Esophagus squamous epithelium (tissue), 5 donors: ENCODE data around the gene TDRD9. TPM values are rescaled to one million over a fixed set of nuclear protein-coding genes. Genes with fewer than 3 reads are reported as not detected.

ENCODE experiments used
- DNase-seq: peaks from one replicate; lab custom pipeline; 2025; lab: John Stamatoyannopoulos, UW
- H3K27ac ChIP-seq, 4 donors: fragments of 200-600 bp; sonication (generic); one replicate each; pipeline ENCODE4 v1.5.1; 2016 to 2019; ENCODE audit warnings: mild to moderate bottlenecking in 1 of 4
- H3K27me3 ChIP-seq, 4 donors: fragments of 200-600 bp; sonication (generic); 1 replicate in 3 of 4; 2 replicates in 1 of 4; pipeline versions ENCODE4 v1.5.1 to v1.6.0; 2017 to 2021; ENCODE audit warnings: antibody characterized with exemption in 1 of 4
- H3K36me3 ChIP-seq, 3 donors: fragments of 200-600 bp; sonication (generic); one replicate each; pipeline ENCODE4 v1.5.1; 2016 to 2019
- H3K4me1 ChIP-seq, 3 donors: fragments of 200-600 bp; sonication (generic); one replicate each; pipeline ENCODE4 v1.5.1; 2017 to 2019
- H3K4me3 ChIP-seq, 4 donors: fragments of 200-600 bp; sonication (generic); 1 replicate in 3 of 4; 2 replicates in 1 of 4; pipeline ENCODE4 v1.5.1; 2016 to 2019; ENCODE audit warnings: mild to moderate bottlenecking in 2 of 4, moderate library complexity in 1 of 4
- H3K9me3 ChIP-seq, 3 donors: fragments of 200-600 bp; sonication (generic); one replicate each; pipeline ENCODE4 v1.5.1; 2016 to 2019
- CTCF ChIP-seq, 6 experiments: fragments of 450-650 bp in 4 of 6; fragments of 200-600 bp in 2 of 6; sonication (generic) in 2 of 6; IDR thresholded peaks; one replicate each; pipeline ENCODE4 v1.5.1; 2016 to 2019; ENCODE audit warnings: antibody characterized with exemption in 6 of 6, mild to moderate bottlenecking in 4 of 6, moderate library complexity in 4 of 6
- POLR2A ChIP-seq, 4 donors: fragments of 450-650 bp; IDR thresholded peaks; one replicate each; pipeline ENCODE4 v1.6.1; 2017; ENCODE audit warnings: antibody characterized with exemption in 4 of 4, mild to moderate bottlenecking in 4 of 4, moderate library complexity in 3 of 4
- whole genome bisulfite sequencing, 2 donors: methylation state at CpG; one replicate each; pipeline ENCODE4 v1.1.5; 2018; 5-methylcytosine and 5-hydroxymethylcytosine counted together
- intact Hi-C: fragments of 100-400 bp; cut with DNase I; formaldehyde crosslinking; loops from one replicate; pipeline ENCODE4 v1.15.0; 2022
- total RNA-seq, 4 donors: library from RNA; depleted of rRNA; stranded (reverse); fragments of >200 nt; gene quantifications; one replicate each; pipeline ENCODE4 v1.1.0, GENCODE V29; 2016
- donor health status: DM: yes; HTN: yes; CAD: no.

Gene TDRD9
- total RNA-seq, 4 donors from 2014 or later = 0.09 to 6.0 (median 0.74) TPM

DNA sequence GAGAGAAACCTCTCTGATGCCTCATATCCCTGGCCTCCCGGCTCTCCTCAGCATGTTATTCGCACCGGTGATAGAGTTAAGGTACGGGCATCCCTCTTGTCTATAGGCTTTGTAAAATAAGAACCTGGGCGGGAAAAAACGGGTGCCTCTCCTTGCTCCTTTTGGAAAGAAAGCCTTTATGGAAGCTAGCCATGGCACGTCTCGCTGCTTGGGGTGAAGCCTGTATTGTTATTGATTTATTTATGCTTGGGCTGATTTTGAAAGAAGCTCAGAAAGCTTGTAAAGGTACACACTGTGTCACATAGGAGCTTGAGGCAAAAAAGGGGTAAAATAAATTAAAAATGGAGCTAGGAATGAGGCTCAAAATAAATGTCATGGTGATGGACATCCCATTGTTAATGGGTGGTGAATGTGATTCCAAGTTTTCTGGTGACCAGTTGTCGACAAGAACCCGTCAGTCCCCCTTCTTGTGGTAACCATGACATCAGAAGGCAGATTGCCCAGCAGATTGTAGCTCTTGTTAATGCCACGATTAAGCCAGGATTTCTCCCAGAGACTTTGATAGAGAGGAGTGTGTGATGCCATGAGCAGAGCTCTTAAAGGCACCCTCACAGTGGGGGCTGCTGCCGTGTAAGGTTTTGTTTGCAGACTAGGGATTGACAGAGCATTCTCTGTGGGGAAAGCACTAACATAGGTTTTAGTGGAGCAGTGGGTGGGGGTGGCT lies 106.9 kb downstream of the TDRD9 start:
- WGBS, 2 donors = 46 to 48% methylated on average over 12 of the region's 12 CpGs
- no peak for DNase-seq

GRCh38 chr14:104036212-104036611 lies 108.0 kb downstream of the TDRD9 start:
- Histone ChIP-seq H3K36me3 (no peaks in the 10 kb centered on the region), H3K27ac (no peak overlapping the region), H3K9me3 (no peaks in the 10 kb centered on the region), H3K27me3 (peaks cover 0 to 66% (median 0%) of the 10 kb centered on the region in 4 donors), H3K4me3 (no peak overlapping the region), H3K4me1 (no peaks in the 10 kb centered on the region)
- no peak for TF ChIP-seq CTCF (IDR thresholded peaks at IDR 0.05)
- TF ChIP-seq POLR2A (IDR thresholded peaks at IDR 0.05) = no peak
- no peak for DNase-seq
- intact Hi-C loops = no loop called here
- 58 to 63% methylated on average over 7 of the region's 7 CpGs for whole genome bisulfite sequencing, 2 donors

More for the DNA sequence above, 106.9 kb downstream of the TDRD9 start:
- TF ChIP-seq CTCF (IDR thresholded peaks at IDR 0.05) (no peak), POLR2A (IDR thresholded peaks at IDR 0.05) (no peak)
- no peaks in the 10 kb centered on the region for H3K36me3 ChIP-seq
- intact Hi-C loops = no loop called here
- H3K9me3 ChIP-seq = no peaks in the 10 kb centered on the region
- H3K4me1 ChIP-seq = no peaks in the 10 kb centered on the region
- no peak overlapping the region for H3K4me3 ChIP-seq
- H3K27ac ChIP-seq = no peak overlapping the region
- H3K27me3 ChIP-seq = peaks cover 0 to 59% (median 0%) of the 10 kb centered on the region in 4 donors

DNA sequence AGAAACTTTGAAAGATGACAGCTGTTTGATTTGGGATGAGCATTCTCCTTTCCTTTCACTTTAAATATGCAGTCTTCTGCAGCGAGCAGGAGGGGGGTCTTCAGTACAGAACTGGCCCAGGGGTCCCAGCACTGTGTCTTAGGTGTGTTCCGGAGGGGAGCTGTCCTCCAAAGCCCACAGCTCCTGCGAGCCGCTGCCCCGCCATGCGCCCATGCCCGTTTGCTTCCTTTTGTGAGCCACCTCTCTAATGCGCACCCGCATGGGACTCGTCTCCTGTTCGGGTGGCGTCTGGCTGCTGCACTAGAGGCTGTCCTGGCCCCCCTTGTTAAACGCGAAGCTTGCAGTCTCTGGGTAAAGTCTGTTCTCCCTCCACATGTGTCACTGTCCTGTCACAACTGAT lies 108.8 kb downstream of the TDRD9 start:
- Histone ChIP-seq H3K4me3 (no peak overlapping the region), H3K27me3 (peaks cover 0 to 63% (median 0%) of the 10 kb centered on the region in 4 donors), H3K36me3 (no peaks in the 10 kb centered on the region), H3K9me3 (no peaks in the 10 kb centered on the region), H3K27ac (no peak overlapping the region), H3K4me1 (no peaks in the 10 kb centered on the region)
- intact Hi-C loops = no loop called here
- DNase-seq = no peak
- no peak for TF ChIP-seq POLR2A (IDR thresholded peaks at IDR 0.05)
- no peak for TF ChIP-seq CTCF (IDR thresholded peaks at IDR 0.05)
- 84 to 88% methylated on average over 11 to 14 of the region's 14 CpGs for WGBS, 2 donors

DNA sequence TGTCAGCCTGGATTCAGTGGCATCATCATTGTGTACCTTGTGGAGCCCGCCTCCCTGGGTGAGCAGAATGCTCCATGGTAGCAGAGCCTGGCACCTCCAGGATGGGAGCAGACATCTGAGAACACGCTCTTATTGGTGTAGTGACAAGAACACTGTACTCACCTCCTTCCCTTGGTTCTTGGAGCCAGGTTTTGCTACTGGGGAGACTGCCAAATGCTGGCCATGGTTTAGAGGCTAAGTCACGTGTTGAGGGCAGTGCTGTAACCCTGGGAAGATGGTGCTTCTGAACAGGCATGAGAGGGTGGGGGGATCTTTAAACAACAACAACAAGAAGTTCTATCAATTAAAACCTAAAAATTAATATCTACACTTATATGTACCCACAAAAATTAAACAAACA lies 109.6 kb downstream of the TDRD9 start:
- WGBS, 2 donors = 35% methylated on average over 2 of the region's 3 CpGs; no CpG with 5 or more reads in 1 of the 2 donors
- Histone ChIP-seq H3K4me1 (no peaks in the 10 kb centered on the region), H3K27me3 (peaks cover 0 to 61% (median 0%) of the 10 kb centered on the region in 4 donors), H3K36me3 (no peaks in the 10 kb centered on the region), H3K9me3 (no peaks in the 10 kb centered on the region), H3K4me3 (no peak overlapping the region), H3K27ac (no peak overlapping the region)
- no peak for DNase-seq
- TF ChIP-seq POLR2A (IDR thresholded peaks at IDR 0.05) (no peak), CTCF (IDR thresholded peaks at IDR 0.05) (no peak)
- intact Hi-C loops = no loop called here

GRCh38 chr14:104039214-104039613 lies 111.0 kb downstream of the TDRD9 start:
- H3K4me1 ChIP-seq = no peaks in the 10 kb centered on the region
- no peaks in the 10 kb centered on the region for H3K36me3 ChIP-seq
- TF ChIP-seq CTCF (IDR thresholded peaks at IDR 0.05) (no peak), POLR2A (IDR thresholded peaks at IDR 0.05) (no peak)
- H3K9me3 ChIP-seq = no peaks in the 10 kb centered on the region
- H3K27ac ChIP-seq = no peak overlapping the region
- intact Hi-C loops = no loop called here
- no peak overlapping the region for H3K4me3 ChIP-seq
- H3K27me3 ChIP-seq = peaks cover 0 to 61% (median 0%) of the 10 kb centered on the region in 4 donors
- WGBS, 2 donors = 57 to 63% methylated on average over 5 of the region's 5 CpGs
- DNase-seq = no peak
